ENCODE measurements around the gene TSPEAR.

Gene TSPEAR

GRCh38 chr21:44473915-44474555 lies 237.3 kb downstream of the TSPEAR start:
- no peak for TF ChIP-seq CTCF (IDR thresholded peaks at IDR 0.05)

GRCh38 chr21:44471996-44472395 lies 239.4 kb downstream of the TSPEAR start:
- no peak for DNase-seq (ENCODE audit: low spot score)
- H3K4me3 ChIP-seq = no peak overlapping the region
- TF ChIP-seq CTCF (IDR thresholded peaks at IDR 0.05) = no peak
- no peak overlapping the region for H3K27ac ChIP-seq

More at GRCh38 chr21:44473915-44474555, 237.3 kb downstream of the TSPEAR start:
- Histone ChIP-seq H3K4me3 (no peak overlapping the region), H3K27ac (no peak overlapping the region)
- DNase-seq (ENCODE audit: low spot score) = no peak

- H3K4me3 ChIP-seq = no peak overlapping the region
- no peak for TF ChIP-seq CTCF (IDR thresholded peaks at IDR 0.05)
- DNase-seq (ENCODE audit: low spot score) = no peak
Observed at GRCh38 chr21:44471341-44471740, 240.0 kb downstream of the TSPEAR start.

GRCh38 chr21:44467859-44468195 lies 243.5 kb downstream of the TSPEAR start:
- DNase-seq (ENCODE audit: low spot score) = no peak
- Histone ChIP-seq H3K4me3 (no peak overlapping the region), H3K27ac (no peak overlapping the region)
- TF ChIP-seq CTCF (IDR thresholded peaks at IDR 0.05) = no peak

More at GRCh38 chr21:44471341-44471740, 240.0 kb downstream of the TSPEAR start:
- no peak overlapping the region for H3K27ac ChIP-seq

- no peak for DNase-seq (ENCODE audit: low spot score)
- H3K27ac ChIP-seq = no peak overlapping the region
- TF ChIP-seq CTCF (IDR thresholded peaks at IDR 0.05) = no peak
- H3K4me3 ChIP-seq = no peak overlapping the region
Observed at GRCh38 chr21:44466996-44467858, 244.1 kb downstream of the TSPEAR start.

- no peak for TF ChIP-seq CTCF (IDR thresholded peaks at IDR 0.05)
- Histone ChIP-seq H3K27ac (no peak overlapping the region), H3K4me3 (no peak overlapping the region)
- no peak for DNase-seq (ENCODE audit: low spot score)
Observed at GRCh38 chr21:44466351-44466954, 244.9 kb downstream of the TSPEAR start.
